Measurements from ENCODE around the gene ZNF546.
"Not testable (repeated sequence)": the region's sequence is repeated elsewhere in the genome, so short reads cannot be mapped to it uniquely, and the experiment has no call there.

The ZNF546 gene

DNA sequence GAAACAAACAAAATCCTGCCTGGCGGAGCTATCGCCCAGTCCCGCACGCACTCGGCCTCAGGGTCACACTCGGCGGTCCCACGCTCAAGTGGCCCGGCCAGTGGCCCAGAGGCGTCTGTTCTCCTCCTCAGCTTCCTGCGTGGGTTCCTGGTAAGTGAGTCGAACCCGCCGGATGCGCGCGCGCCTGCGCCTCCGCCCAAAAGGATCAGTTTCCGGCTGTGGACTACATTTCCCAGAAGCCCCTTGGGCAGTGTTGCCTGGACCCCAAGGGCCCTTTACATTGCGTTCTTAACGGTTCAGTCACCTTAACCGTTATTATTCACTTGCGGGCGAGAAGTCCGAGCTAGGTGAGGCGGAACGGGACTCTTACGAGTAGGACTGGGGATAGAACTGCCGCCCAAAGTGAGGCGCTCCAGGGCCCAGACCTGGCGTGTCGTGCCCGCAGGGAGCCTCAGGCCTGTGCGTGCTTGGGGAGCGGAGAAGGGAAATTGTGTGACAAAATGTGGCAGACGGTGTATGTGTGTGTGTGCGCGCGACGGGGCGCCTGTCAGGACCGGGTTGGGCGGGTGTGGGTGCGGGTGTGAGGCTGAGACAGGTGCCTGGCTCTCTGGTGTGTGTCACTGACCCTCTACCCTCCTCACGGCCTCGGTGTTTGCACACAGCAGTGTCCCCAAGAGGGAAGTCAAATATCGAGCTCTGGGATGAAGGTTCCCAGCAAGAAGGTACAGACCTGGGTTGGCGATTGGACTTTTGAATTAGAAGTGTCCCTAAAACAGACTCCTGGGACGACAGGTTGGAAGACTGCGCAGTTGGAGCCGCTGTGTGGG lies at the start of gene ZNF546:
ZNF546 (plus strand) TSS at position 250 of the 827 bp plus-strand sequence. CDS start 1,267 bp downstream, outside the sequence.
- DNase-seq = peak; percentile 69

DNA sequence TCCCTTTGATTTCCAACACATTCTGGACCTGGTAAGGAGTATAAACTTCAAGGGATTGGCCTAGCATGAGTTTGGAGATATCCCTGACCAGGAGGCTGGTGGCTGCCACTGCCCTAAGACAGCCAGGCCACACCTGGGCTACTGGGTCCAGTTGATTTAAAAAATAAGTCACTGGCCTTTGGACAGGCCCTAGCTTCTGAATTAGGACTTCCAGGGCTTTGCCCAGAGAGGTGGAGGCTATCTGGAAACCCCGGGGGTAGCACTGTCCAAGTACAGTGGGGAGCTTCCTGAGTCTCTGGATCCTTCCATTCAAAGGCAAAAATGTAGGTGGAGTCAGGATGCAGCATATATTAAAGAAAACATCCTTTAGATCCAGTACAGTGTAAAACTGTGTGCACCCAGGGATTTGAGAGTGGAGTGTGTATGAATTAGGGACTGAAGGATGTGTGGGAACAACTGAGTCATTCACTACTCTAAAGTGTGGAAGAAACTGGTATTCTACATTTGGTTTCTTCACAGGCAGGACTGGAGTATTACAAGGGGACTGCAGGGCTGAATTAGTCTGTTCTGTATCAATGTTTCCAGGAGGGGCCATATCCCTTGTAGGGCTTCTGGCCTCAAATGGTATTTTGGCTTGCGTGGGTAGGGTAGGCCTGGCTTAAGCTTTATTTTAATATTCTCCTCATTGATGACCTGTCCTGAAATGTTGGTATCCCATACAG lies 47.7 kb upstream of the ZNF546 start:
- no peak for DNase-seq

GRCh38 chr19:39951065-39951650 lies 45.7 kb upstream of the ZNF546 start:
- no peak for DNase-seq

DNA sequence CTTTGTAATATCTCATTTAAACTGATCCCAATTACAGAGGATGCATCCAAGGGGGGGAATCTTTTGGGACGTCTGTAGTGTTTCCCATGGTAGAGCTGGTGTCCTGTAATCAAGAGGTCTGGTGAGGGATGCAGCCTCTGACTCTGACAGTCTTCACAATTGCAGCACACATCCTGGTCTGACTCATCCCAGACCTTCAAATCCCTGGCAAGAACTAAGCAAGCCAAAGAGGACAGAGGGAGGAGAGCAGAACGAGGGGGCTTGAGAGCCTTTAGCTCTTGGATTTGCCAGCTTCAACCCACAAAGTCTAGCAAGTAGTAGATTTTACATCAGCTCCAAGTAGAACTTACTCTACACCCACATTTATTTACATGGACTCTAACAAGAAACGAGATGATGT lies 45.2 kb upstream of the ZNF546 start:
- DNase-seq = no peak

DNA sequence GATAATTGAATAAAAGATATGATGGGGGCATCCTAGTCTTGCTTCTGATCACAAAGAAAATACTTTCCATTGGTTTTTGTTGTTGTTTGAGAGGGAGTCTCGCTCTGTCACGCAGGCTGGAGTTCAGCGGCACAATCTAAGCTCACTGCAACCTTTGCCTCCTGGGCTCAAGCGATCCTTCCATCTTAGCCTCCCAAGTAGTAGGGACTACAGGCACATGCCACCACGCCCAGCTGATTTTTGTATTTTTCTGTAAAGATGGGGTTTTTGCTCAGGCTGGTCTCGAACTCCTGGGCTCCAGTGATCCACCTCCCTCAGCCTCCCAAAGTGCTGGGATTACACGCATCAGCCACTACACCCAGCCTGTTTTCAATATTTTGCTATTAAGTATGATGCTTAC lies 42.9 kb upstream of the ZNF546 start:
- no peak for DNase-seq

DNA sequence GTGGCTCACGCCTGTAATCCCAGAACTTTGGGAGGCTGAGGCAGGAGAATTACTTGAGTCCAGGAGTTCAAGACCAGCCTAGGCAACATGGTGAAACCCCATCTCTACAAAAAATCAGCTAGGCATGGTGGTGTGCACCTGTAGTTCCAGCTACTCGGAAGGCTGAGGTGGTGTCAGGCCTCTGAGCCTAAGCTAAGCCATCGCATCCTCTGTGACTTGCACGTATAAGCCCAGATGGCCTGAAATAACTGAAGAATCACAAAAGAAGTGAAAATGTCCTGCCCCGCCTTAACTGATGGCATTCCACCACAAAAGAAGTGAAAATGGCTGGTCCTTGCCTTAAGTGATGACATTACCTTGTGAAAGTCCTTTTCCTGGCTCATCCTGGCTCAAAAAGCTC lies 39.0 kb upstream of the ZNF546 start:
- not testable (repeated sequence) for DNase-seq

GRCh38 chr19:39958942-39959341 lies 37.9 kb upstream of the ZNF546 start:
- not testable (repeated sequence) for DNase-seq

GRCh38 chr19:39959407-39959806 lies 37.5 kb upstream of the ZNF546 start:
- not testable (repeated sequence) for DNase-seq

DNA sequence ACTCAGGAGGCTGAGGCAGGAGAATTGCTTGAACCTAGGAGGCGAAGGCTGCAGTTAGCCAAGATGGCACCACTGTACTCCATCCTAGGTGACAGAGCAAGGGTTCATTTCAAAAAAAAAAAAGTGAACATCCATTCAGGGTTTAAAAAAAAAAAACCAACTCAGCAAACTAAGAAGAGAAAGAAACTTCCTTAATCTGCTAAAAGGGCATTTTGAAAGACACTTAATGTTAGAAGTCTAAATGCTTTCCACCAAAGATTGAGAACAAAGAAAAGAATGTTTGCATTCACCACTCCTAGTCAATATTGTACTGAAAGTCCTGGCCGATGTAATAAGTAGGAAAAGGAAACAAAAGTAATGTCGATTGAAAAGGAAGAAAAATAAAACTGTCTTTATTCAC lies 33.0 kb upstream of the ZNF546 start:
- no peak for DNase-seq

- no peak for DNase-seq
These were observed 30.2 kb upstream of the ZNF546 start for GRCh38 chr19:39966617-39967016.

DNA sequence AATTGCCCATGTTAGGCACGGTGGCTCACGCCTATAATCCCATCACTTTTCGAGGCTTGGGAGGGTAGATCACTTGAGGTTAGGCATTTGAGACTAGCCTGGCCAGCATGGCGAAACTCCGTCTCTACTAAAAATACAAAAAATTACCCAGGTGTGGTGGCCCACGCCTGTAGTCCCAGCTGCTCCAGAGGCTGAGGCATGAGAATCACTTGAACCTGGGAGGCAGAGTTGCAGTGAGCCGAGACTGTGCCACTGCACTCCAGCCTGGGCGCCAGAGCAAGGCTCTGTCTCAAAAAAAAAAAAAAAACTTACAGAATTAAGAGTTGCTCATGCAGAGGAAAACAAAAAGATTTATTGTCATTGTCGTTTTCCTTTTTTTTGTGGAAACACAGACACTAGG lies 29.3 kb upstream of the ZNF546 start:
- no peak for DNase-seq

DNA sequence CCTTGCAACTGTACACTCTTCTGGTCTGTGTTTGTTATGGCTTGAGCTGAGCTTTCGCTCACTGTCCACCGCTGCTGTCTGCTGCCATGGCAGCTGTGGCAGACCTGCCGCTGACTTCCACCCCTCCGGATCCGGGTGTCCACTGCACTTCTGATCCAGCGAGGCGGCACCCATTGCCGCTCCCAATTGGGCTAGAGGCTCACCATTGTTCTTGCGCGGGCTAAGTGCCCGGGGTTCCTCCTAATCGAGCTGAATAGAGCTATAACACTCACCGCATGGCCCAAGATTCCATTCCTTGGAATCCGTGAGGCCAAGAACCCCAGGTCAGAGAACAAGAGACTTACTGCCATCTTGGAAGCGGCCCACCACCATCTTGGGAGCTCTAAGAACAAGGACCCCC lies 28.1 kb upstream of the ZNF546 start:
- no peak for DNase-seq

DNA sequence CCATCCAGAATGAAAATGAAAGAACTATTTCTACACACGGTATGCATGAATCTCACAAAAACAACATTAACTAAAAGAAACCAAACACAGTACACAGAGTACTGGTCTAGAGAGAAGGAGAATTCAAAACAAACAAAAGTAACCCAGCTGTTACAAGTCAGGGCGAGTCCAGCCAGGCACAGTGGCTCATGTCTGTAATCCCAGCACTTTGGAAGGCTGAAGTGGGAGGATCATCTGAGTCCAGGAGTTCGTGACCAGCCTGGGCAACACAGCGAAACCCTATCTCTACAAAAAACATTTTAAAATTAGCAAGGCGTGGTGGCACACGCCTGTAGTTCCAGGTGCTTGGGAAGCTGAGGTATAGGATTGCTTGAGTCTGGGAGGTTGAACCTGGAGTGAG lies 27.6 kb upstream of the ZNF546 start:
- DNase-seq = no peak

DNA sequence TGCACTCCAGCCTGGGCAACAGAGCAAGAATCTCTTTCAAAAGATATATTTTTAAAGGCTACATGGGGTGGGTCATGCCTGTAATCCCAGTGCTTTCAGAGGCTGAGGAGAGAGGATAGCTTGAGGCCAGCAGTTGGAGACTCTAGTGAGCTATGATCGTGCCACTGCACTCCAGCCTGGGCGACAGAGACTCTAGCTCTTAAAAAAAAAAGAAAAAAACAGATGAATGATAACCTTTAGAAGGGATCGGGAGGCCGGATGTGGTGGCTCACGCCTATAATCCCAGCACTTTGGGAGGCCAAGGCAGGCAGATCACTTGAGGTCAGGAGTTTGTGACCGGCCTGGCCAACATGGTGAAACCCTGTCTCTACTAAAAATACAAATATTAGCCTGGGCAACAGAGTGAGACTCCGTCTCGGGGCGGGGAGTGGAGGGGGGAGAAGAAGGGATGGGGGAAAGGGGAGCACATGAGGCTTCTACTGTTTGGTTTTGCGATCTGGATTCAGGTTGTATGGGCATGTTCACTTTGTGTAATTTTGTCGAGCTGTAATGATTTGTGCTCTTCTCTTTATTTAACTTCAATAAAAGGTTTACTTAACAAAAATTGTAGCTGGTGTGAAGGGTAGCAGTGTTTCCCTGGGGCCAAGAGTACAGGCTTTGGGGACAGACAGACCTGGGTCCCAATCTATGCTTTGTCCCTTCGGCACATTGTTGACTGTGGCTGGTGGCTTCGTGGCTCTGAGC lies 27.0 kb upstream of the ZNF546 start:
- no peak for DNase-seq

DNA sequence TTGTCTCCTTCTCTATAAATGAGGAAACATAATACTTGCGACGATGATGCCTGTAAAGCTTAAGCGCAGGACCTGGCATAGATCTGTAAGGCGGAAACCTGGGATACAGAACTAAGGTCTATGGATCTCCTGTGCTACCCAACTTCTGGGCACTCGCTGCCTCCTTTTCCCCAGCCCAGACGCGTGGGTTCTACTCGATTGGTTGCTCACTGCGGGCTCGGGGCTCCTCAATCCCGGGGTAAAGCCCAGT lies 26.5 kb upstream of the ZNF546 start:
- no peak for DNase-seq

- peak; percentile 97 for DNase-seq
These were observed 26.0 kb upstream of the ZNF546 start, which contains the start of gene PSMC4 for GRCh38 chr19:39970675-39971379. PSMC4 (plus strand) TSS chr19:39971165; CDS start chr19:39971203, 38 bp downstream.

GRCh38 chr19:39971380-39972035 lies 25.4 kb upstream of the ZNF546 start:
- no peak for DNase-seq

DNA sequence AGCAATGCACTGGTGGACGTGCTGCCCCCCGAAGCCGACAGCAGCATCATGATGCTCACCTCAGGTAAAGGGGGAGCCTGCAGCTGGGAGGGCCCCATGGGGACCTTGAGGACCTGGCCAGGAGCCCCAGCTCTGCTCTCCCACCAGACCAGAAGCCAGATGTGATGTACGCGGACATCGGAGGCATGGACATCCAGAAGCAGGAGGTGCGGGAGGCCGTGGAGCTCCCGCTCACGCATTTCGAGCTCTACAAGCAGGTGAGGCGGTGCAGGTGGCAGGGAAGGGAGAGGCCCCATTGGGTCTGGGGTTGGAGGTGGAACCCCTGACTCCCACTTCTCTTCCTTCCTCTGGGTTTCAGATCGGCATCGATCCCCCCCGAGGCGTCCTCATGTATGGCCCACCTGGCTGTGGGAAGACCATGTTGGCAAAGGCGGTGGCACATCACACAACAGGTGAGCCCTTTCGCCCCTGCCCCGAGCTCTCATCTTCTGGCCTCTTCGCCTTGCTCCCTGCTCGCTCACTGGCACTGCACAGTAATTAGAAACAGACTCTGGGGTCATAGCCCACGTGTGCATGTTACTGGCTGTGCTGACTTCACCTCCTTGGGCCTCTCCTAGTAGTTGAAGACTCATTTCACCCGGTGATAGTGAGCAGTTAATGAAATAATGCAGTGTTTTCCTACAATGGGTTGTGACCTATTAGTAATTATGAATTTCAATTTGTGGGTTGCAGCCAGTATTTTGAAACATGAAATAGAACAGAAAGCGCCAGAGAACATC lies 22.3 kb upstream of the ZNF546 start:
- DNase-seq = no peak

GRCh38 chr19:39982883-39983282 lies 14.0 kb upstream of the ZNF546 start:
- DNase-seq = no peak

- DNase-seq = no peak
These were observed 13.1 kb upstream of the ZNF546 start for GRCh38 chr19:39983695-39984300.

GRCh38 chr19:39986643-39987042 lies 10.2 kb upstream of the ZNF546 start:
- DNase-seq = no peak

Measured in NCI-H524 treated with DMSO at 0.1 percent for 48 hours (cell line).